Measurements from ENCODE around the gene OR2AG2.

Gene OR2AG2

GRCh38 chr11:6725386-6725896 is 46.3 kb downstream of the OR2AG2 start:
- no peaks in the 10 kb centered on the region for H3F3A ChIP-seq (ENCODE audit: control insufficient read depth, insufficient read depth)
- no peak overlapping the region for H3K4me2 ChIP-seq (ENCODE audit: low read length)
- H3K9me3 ChIP-seq (ENCODE audit: control insufficient read depth, insufficient read depth, low read length): no peaks in the 10 kb centered on the region
- H3K27me3 ChIP-seq (ENCODE audit: control insufficient read depth, low read length): peaks cover 19% of the 10 kb centered on the region
- H3K9me2 ChIP-seq (replicated peaks; ENCODE audit: control insufficient read depth, low read length): no peaks in the 10 kb centered on the region
- TF ChIP-seq CTCF (IDR thresholded peaks at IDR 0.05; ENCODE audit: low read depth, low read length, poor library complexity, severe bottlenecking): no peak
- no peak for TF ChIP-seq EZH2phosphoT487 (IDR thresholded peaks at IDR 0.05; ENCODE audit: borderline replicate concordance, low read length)
- H3K4me1 ChIP-seq (ENCODE audit: control insufficient read depth, low read length): no peaks in the 10 kb centered on the region
- H3K36me3 ChIP-seq (ENCODE audit: control insufficient read depth, low read length): no peaks in the 10 kb centered on the region
- H3K27ac ChIP-seq (ENCODE audit: low read depth, low read length): no peak overlapping the region
- H3K79me2 ChIP-seq (ENCODE audit: control insufficient read depth, low read length): no peaks in the 10 kb centered on the region
- no peaks in the 10 kb centered on the region for H4K20me1 ChIP-seq (ENCODE audit: control insufficient read depth, insufficient read depth, low read depth, low read length)
- H3K4me3 ChIP-seq (ENCODE audit: low read length): no peak overlapping the region

GRCh38 chr11:6724013-6724412 is 47.8 kb downstream of the OR2AG2 start:
- no peaks in the 10 kb centered on the region for H3K4me1 ChIP-seq (ENCODE audit: control insufficient read depth, low read length)
- TF ChIP-seq EZH2phosphoT487 (IDR thresholded peaks at IDR 0.05; ENCODE audit: borderline replicate concordance, low read length): no peak
- peaks cover 19% of the 10 kb centered on the region for H3K27me3 ChIP-seq (ENCODE audit: control insufficient read depth, low read length)
- no peak overlapping the region for H3K4me3 ChIP-seq (ENCODE audit: low read length)
- no peaks in the 10 kb centered on the region for H3F3A ChIP-seq (ENCODE audit: control insufficient read depth, insufficient read depth)
- no peaks in the 10 kb centered on the region for H3K9me3 ChIP-seq (ENCODE audit: control insufficient read depth, insufficient read depth, low read length)
- H3K9me2 ChIP-seq (replicated peaks; ENCODE audit: control insufficient read depth, low read length): no peaks in the 10 kb centered on the region
- H4K20me1 ChIP-seq (ENCODE audit: control insufficient read depth, insufficient read depth, low read depth, low read length): no peaks in the 10 kb centered on the region
- H3K27ac ChIP-seq (ENCODE audit: low read depth, low read length): no peak overlapping the region
- H3K79me2 ChIP-seq (ENCODE audit: control insufficient read depth, low read length): no peaks in the 10 kb centered on the region
- no peaks in the 10 kb centered on the region for H3K36me3 ChIP-seq (ENCODE audit: control insufficient read depth, low read length)
- H3K4me2 ChIP-seq (ENCODE audit: low read length): no peak overlapping the region

GRCh38 chr11:6721343-6721742 is 50.4 kb downstream of the OR2AG2 start:
- no peaks in the 10 kb centered on the region for H3K9me3 ChIP-seq (ENCODE audit: control insufficient read depth, insufficient read depth, low read length)
- H3K27ac ChIP-seq (ENCODE audit: low read depth, low read length): no peak overlapping the region
- H3F3A ChIP-seq (ENCODE audit: control insufficient read depth, insufficient read depth): no peaks in the 10 kb centered on the region
- H3K9me2 ChIP-seq (replicated peaks; ENCODE audit: control insufficient read depth, low read length): no peaks in the 10 kb centered on the region
- H3K4me1 ChIP-seq (ENCODE audit: control insufficient read depth, low read length): no peaks in the 10 kb centered on the region
- peaks cover 11% of the 10 kb centered on the region for H3K27me3 ChIP-seq (ENCODE audit: control insufficient read depth, low read length)
- no peak overlapping the region for H3K4me3 ChIP-seq (ENCODE audit: low read length)
- TF ChIP-seq EZH2phosphoT487 (IDR thresholded peaks at IDR 0.05; ENCODE audit: borderline replicate concordance, low read length): no peak
- no peak for TF ChIP-seq CTCF (IDR thresholded peaks at IDR 0.05; ENCODE audit: low read depth, low read length, poor library complexity, severe bottlenecking)
- no peaks in the 10 kb centered on the region for H3K36me3 ChIP-seq (ENCODE audit: control insufficient read depth, low read length)
- no peaks in the 10 kb centered on the region for H3K79me2 ChIP-seq (ENCODE audit: control insufficient read depth, low read length)
- H3K4me2 ChIP-seq (ENCODE audit: low read length): no peak overlapping the region
- H4K20me1 ChIP-seq (ENCODE audit: control insufficient read depth, insufficient read depth, low read depth, low read length): no peaks in the 10 kb centered on the region

- H3K79me2 ChIP-seq (ENCODE audit: control insufficient read depth, low read length): no peaks in the 10 kb centered on the region
- H3K4me2 ChIP-seq (ENCODE audit: low read length): no peak overlapping the region
- TF ChIP-seq EZH2phosphoT487 (IDR thresholded peaks at IDR 0.05; ENCODE audit: borderline replicate concordance, low read length) (no peak), CTCF (IDR thresholded peaks at IDR 0.05; ENCODE audit: low read depth, low read length, poor library complexity, severe bottlenecking) (no peak)
- H3K4me1 ChIP-seq (ENCODE audit: control insufficient read depth, low read length): no peaks in the 10 kb centered on the region
- H3K4me3 ChIP-seq (ENCODE audit: low read length): no peak overlapping the region
- no peaks in the 10 kb centered on the region for H3K9me2 ChIP-seq (replicated peaks; ENCODE audit: control insufficient read depth, low read length)
- no peaks in the 10 kb centered on the region for H3K9me3 ChIP-seq (ENCODE audit: control insufficient read depth, insufficient read depth, low read length)
- peaks cover 10% of the 10 kb centered on the region for H3K27me3 ChIP-seq (ENCODE audit: control insufficient read depth, low read length)
- no peaks in the 10 kb centered on the region for H4K20me1 ChIP-seq (ENCODE audit: control insufficient read depth, insufficient read depth, low read depth, low read length)
- H3K27ac ChIP-seq (ENCODE audit: low read depth, low read length): no peak overlapping the region
- no peaks in the 10 kb centered on the region for H3K36me3 ChIP-seq (ENCODE audit: control insufficient read depth, low read length)
- no peaks in the 10 kb centered on the region for H3F3A ChIP-seq (ENCODE audit: control insufficient read depth, insufficient read depth)
Measured at GRCh38 chr11:6719576-6719975, 52.2 kb downstream of the OR2AG2 start.
